ENCODE measurements around the gene CAMTA2. TPM values are rescaled to one million over a fixed set of nuclear protein-coding genes. Genes with fewer than 3 reads are reported as not detected.

Gene CAMTA2
- total and polyA plus RNA-seq, 9 of the 15 experiments (the other 6 are each of a cell fraction or from before 2014, with no cell fraction given) = 0.24 to 25.1 (median 6.3) TPM

DNA sequence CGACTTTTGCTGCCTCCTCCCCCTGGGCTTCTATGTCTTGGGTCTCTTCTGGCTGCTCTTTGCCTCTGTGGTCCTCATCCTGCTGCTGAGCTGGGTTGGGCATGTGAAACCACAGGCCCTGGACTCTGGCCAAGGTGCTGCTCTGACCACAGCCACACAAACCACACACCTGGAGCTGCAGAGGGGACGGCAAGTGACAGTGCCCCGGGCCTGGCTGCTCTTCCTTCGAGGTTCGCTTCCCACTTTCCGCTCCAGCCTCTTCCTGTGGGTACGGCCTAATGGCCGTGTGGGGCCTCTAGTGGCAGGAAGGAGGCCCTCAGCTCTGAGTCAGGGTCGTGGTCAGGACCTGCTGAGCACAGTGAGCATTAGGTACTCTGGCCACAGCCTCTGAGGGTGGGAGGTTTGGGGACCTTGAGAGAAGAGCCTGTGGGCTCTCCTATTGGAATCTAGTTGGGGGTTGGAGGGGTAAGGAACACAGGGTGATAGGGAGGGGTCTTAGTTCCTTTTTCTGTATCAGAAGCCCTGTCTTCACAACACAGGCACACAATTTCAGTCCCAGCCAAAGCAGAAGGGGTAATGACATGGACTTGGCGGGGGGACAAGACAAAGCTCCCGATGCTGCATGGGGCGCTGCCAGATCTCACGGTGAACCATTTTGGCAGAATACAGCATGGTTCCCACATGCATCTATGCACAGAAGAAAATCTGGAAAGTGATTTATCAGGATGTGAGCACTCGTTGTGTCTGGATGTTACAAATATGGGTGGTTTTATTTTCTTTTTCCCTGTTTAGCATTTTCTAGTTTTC lies 53.1 kb downstream of the CAMTA2 start:
- Histone ChIP-seq H3K36me3 (ENCODE audit: control insufficient read depth, insufficient read depth, low read length) (peaks cover 26% of the 10 kb centered on the region), H3K4me2 (ENCODE audit: insufficient read depth, low read length) (peak overlapping the region; percentile 18; the same call in 1 of the 2 replicates), H4K20me1 (replicated peaks; ENCODE audit: control insufficient read depth, insufficient read depth, low read length) (no peaks in the 10 kb centered on the region), H3K4me3 (no peak overlapping the region), H3K4me1 (replicated peaks in 1 of 2; ENCODE audit: control insufficient read depth in 2 of 2, insufficient read depth in 2 of 2, low read length in 2 of 2) (peaks cover 10 to 29% of the 10 kb centered on the region in 2 experiments; a peak in 4 of 5 replicates), H3K9ac (ENCODE audit: insufficient read depth in 1 of 2, low read depth in 2 of 2, low read length in 2 of 2) (peak overlapping the region in 1 of 2 experiments; percentile 80; a peak in 2 of 4 replicates), H3K27me3 (ENCODE audit: control insufficient read depth in 2 of 2, insufficient read depth in 2 of 2, low read length in 2 of 2) (no peaks in the 10 kb centered on the region), H3K27ac (ENCODE audit: extremely low read depth, low read depth, low read length) (no peak overlapping the region), H3K9me1 (ENCODE audit: control insufficient read depth, insufficient read depth, low read length) (no peaks in the 10 kb centered on the region), H2AFZ (ENCODE audit: low read depth, low read length) (no peak overlapping the region), H3K79me2 (ENCODE audit: control insufficient read depth, insufficient read depth, low read length) (peaks cover 16% of the 10 kb centered on the region), H3K9me3 (replicated peaks; ENCODE audit: control insufficient read depth, insufficient read depth, low read depth, low read length) (no peaks in the 10 kb centered on the region)
- ChIA-PET CTCF (ENCODE audit: low intra/inter-chr PET ratio) (no interaction called here), POLR2A (interaction anchor here (0.6 to 2.1 kb wide), 6 partner anchors 8 to 33 kb away, joined by 3 to 7 read pairs (median 4); partner anchors contain the start of gene SPAG7)
- peak; percentile 28 to 55 (median 35) for DNase-seq (ENCODE audit: extremely low read depth in 1 of 4, low spot score in 3 of 4)
- intact Hi-C loops (cut with micrococcal nuclease) = no loop called here
- in situ Hi-C loops (cut with MboI) = no loop called here
- BruUV-seq (replicated peaks) = no TSS peak
- 23% methylated on average over 8 of the region's 14 CpGs for WGBS (ENCODE audit: insufficient coverage, low coverage, missing lambda C conversion rate)
- peak; percentile 58 for FAIRE-seq
- peak; percentile 85 for ATAC-seq
- TF ChIP-seq PHTF2 (CRISPR knock-in tag; IDR thresholded peaks at IDR 0.05) (no peak), L3MBTL2 (IDR thresholded peaks at IDR 0.05) (no peak), CBFB (CRISPR knock-in tag; IDR thresholded peaks at IDR 0.05) (peak; percentile 65; the same call in 1 of the 2 replicates), RERE (CRISPR knock-in tag; IDR thresholded peaks at IDR 0.05; ENCODE audit: borderline replicate concordance) (no peak), ZBTB17 (CRISPR knock-in tag; IDR thresholded peaks at IDR 0.05) (0 out of 2 replicates have a peak, but pooled peaks have one; percentile 29), NCOA4 (IDR thresholded peaks at IDR 0.05; ENCODE audit: partially characterized antibody) (no peak), ZBTB33 (CRISPR knock-in tag; IDR thresholded peaks at IDR 0.05) (no peak)
- TF ChIP-seq, protein P1, sequence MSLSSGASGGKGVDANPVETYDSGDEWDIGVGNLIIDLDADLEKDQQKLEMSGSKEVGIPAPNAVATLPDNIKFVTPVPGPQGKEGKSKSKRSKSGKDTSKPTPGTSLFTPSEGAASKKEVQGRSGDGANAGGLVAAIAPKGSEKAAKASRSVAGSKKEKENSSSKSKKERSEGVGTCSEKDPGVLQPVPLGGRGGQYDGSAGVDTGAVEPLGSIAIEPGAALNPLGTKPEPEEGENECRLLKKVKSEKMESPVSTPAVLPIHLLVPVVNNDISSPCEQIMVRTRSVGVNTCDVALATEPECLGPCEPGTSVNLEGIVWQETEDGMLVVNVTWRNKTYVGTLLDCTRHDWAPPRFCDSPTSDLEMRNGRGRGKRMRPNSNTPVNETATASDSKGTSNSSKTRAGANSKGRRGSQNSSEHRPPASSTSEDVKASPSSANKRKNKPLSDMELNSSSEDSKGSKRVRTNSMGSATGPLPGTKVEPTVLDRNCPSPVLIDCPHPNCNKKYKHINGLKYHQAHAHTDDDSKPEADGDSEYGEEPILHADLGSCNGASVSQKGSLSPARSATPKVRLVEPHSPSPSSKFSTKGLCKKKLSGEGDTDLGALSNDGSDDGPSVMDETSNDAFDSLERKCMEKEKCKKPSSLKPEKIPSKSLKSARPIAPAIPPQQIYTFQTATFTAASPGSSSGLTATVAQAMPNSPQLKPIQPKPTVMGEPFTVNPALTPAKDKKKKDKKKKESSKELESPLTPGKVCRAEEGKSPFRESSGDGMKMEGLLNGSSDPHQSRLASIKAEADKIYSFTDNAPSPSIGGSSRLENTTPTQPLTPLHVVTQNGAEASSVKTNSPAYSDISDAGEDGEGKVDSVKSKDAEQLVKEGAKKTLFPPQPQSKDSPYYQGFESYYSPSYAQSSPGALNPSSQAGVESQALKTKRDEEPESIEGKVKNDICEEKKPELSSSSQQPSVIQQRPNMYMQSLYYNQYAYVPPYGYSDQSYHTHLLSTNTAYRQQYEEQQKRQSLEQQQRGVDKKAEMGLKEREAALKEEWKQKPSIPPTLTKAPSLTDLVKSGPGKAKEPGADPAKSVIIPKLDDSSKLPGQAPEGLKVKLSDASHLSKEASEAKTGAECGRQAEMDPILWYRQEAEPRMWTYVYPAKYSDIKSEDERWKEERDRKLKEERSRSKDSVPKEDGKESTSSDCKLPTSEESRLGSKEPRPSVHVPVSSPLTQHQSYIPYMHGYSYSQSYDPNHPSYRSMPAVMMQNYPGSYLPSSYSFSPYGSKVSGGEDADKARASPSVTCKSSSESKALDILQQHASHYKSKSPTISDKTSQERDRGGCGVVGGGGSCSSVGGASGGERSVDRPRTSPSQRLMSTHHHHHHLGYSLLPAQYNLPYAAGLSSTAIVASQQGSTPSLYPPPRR (CRISPR knock-in tag; IDR thresholded peaks at IDR 0.05; ENCODE audit: borderline replicate concordance) = no peak
